Heart left ventricle (tissue), 16 donors: ENCODE data around the gene CRY1. TPM values are rescaled to one million over a fixed set of nuclear protein-coding genes. Genes with fewer than 3 reads are reported as not detected.
"Not testable (repeated sequence)": the region's sequence is repeated elsewhere in the genome, so short reads cannot be mapped to it uniquely, and the experiment has no call there.

Experiments used
- ATAC-seq, 4 donors: fragments of 200-7000 bp; cut with Tn5 transposase; one replicate each; pipeline ENCODE4 v1.9.1; 2020 to 2022; ENCODE audit warnings: moderate library complexity in 4 of 4, mild to moderate bottlenecking in 3 of 4, moderate number of reproducible peaks in 1 of 4
- DNase-seq, 5 donors: peaks; one replicate each; pipeline ENCODE4 v3.0.0-alpha.2; 2020
- H3K27ac ChIP-seq, 12 donors: fragments of 200-600 bp; sonication (generic) in 4 of 12; one replicate each; pipeline versions ENCODE4 v1.5.0 to v1.8.0; 2016 to 2022; ENCODE audit warnings: mild to moderate bottlenecking in 2 of 12
- H3K27me3 ChIP-seq, 9 donors: fragments of 200-600 bp; sonication (generic) in 2 of 9; one replicate each; pipeline versions ENCODE4 v1.5.1 to v1.8.0; 2016 to 2022; ENCODE audit warnings: mild to moderate bottlenecking in 3 of 9
- H3K36me3 ChIP-seq, 9 donors: fragments of 200-600 bp; sonication (generic) in 2 of 9; one replicate each; pipeline versions ENCODE4 v1.5.0 to v1.8.0; 2018 to 2022; ENCODE audit warnings: mild to moderate bottlenecking in 2 of 9
- H3K4me1 ChIP-seq, 12 donors: fragments of 200-600 bp; sonication (generic) in 4 of 12; one replicate each; pipeline versions ENCODE4 v1.5.0 to v1.8.0; 2016 to 2022; ENCODE audit warnings: mild to moderate bottlenecking in 3 of 12
- H3K4me3 ChIP-seq, 12 donors: fragments of 200-600 bp; sonication (generic) in 4 of 12; one replicate each; pipeline versions ENCODE4 v1.5.0 to v1.8.0; 2017 to 2022; ENCODE audit warnings: mild to moderate bottlenecking in 9 of 12, moderate library complexity in 4 of 12
- H3K9me3 ChIP-seq, 12 donors: fragments of 200-600 bp; sonication (generic) in 4 of 12; one replicate each; pipeline versions ENCODE4 v1.5.0 to v1.8.0; 2016 to 2022; ENCODE audit warnings: mild to moderate bottlenecking in 1 of 12
- CTCF ChIP-seq, 12 donors: fragments of 200-600 bp; sonication (generic) in 4 of 12; IDR thresholded peaks; one replicate each; pipeline versions ENCODE4 v1.5.0 to v1.8.0; 2018 to 2022; ENCODE audit warnings: antibody characterized with exemption in 12 of 12, mild to moderate bottlenecking in 5 of 12
- POLR2A ChIP-seq, 2 donors: fragments of 450-650 bp; IDR thresholded peaks; one replicate each; pipeline ENCODE4 v1.6.1; 2017; ENCODE audit warnings: antibody characterized with exemption in 2 of 2, mild to moderate bottlenecking in 2 of 2, moderate library complexity in 2 of 2
- WGBS, 4 donors: extraction: QIAGEN DNeasy Blood & Tissue Kit in 2 of 4; methylation state at CpG; one replicate each; pipeline versions ENCODE4 v1.1.5 to v1.1.7; 2013 to 2018; 5-methylcytosine and 5-hydroxymethylcytosine counted together
- intact Hi-C, 10 donors: fragments of 100-400 bp; cut with DNase I; formaldehyde crosslinking; loops; one replicate each; pipeline versions ENCODE4 v1.11.1 to v1.14.2; 2022
- polyA plus RNA-seq, 2 donors: library from polyadenylated mRNA; stranded (reverse); fragments of 200-250 nt; gene quantifications; one replicate each; pipeline ENCODE4 v1.2.3, GENCODE V29; 2013
- total RNA-seq, 9 donors: library from RNA; depleted of rRNA in 2 of 9; stranded (reverse); fragments of >200 nt in 2 of 9; fragmentation: NEBNext Ultra II Directional in 3 of 9; extraction: Animal tissue kit (Norgen Biotek cat#: 25700) in 3 of 9; gene quantifications; one replicate each; pipeline versions ENCODE4 v1.1.0 to v1.2.4, GENCODE V29; 2016 to 2023
- donor health status: ischemic (EF 13 %, LVEDD 7.1; RV severe dilation, severe dysfunction).
- donor health status: healthy with polysubstance abuse.
- donor health status: DM: no; HTN: yes; CAD: no.
- donor health status: DM: no; HTN: no; CAD: no.
- donor health status: ischemic (EF 25% LVEDD 6.9; RV normal size, moderate dysfunction).
- donor health status: ischemic (EF 25% LVEDD 5.7; RV mildly dilated, moderate dysfunction).
- donor health status: healthy.
- donor health status: DM: yes; HTN: yes; CAD: no.
- donor health status: ischemic (EF 35%, LVEDD 5.7; RV mildly dilated, moderate dysfunction).
- donor health status: nonischemic (EF 11% LVEDD 7.7; RV severe dilation, severe dysfunction).
- donor health status: DM: yes; HTN: yes; CAD: no.
- donor health status: PGD.
- donor health status: ischemic (EF 29% LVEDD 5.4; RV normal size, mild dysfunction).
- donor health status: nonischemic (EF 23%, LVEDD 6.1; RV moderate dilation, normal function).

CRY1 gene
- total and polyA plus RNA-seq, 11 donors, result 4.3 to 20.7 (median 12.0) TPM

- H3K4me3 ChIP-seq, result no peak overlapping the region
- peaks cover 0 to 19% (median 0%) of the 10 kb centered on the region in 12 donors for H3K9me3 ChIP-seq
- peaks cover 0 to 28% (median 14%) of the 10 kb centered on the region in 12 donors for H3K4me1 ChIP-seq
- no peak for DNase-seq
- no peak overlapping the region for H3K27ac ChIP-seq
- no peaks in the 10 kb centered on the region for H3K36me3 ChIP-seq
- TF ChIP-seq POLR2A (IDR thresholded peaks at IDR 0.05), result no peak
- TF ChIP-seq CTCF (IDR thresholded peaks at IDR 0.05), result peak in 8 of 12 donors; percentile 20 to 53 (median 38)
- no peaks in the 10 kb centered on the region for H3K27me3 ChIP-seq
- intact Hi-C loops, result no loop called here
- WGBS, 4 donors, result 90 to 97% (median 95%) methylated on average over 2 of the region's 2 CpGs
- ATAC-seq, result no peak
These were observed 14.0 kb downstream of the CRY1 start for GRCh38 chr12:107079172-107080011.

GRCh38 chr12:107073266-107073665, 20.1 kb downstream of the CRY1 start:
- H3K4me1 ChIP-seq, H3K4me3 ChIP-seq, ATAC-seq, H3K9me3 ChIP-seq, H3K27ac ChIP-seq, DNase-seq, H3K36me3 ChIP-seq, intact Hi-C loops, H3K27me3 ChIP-seq: not testable (repeated sequence)
- WGBS, 4 donors, result 89 to 94% (median 92%) methylated on average over 5 of the region's 5 CpGs

GRCh38 chr12:107066691-107067090, 26.7 kb downstream of the CRY1 start:
- Histone ChIP-seq H3K4me1 (no peaks in the 10 kb centered on the region), H3K36me3 (no peaks in the 10 kb centered on the region), H3K4me3 (no peak overlapping the region), H3K9me3 (peaks cover 0 to 31% (median 5%) of the 10 kb centered on the region in 12 donors), H3K27ac (no peak overlapping the region), H3K27me3 (no peaks in the 10 kb centered on the region)
- no peak for TF ChIP-seq CTCF (IDR thresholded peaks at IDR 0.05)
- TF ChIP-seq POLR2A (IDR thresholded peaks at IDR 0.05), result no peak
- 87 to 90% (median 89%) methylated on average over 4 of the region's 4 CpGs for whole genome bisulfite sequencing, 4 donors
- intact Hi-C loops, result no loop called here
- DNase-seq (no peak), ATAC-seq (no peak)

GRCh38 chr12:107064687-107065086, 28.7 kb downstream of the CRY1 start:
- H3K36me3 ChIP-seq, result no peaks in the 10 kb centered on the region
- peaks cover 0 to 31% (median 5%) of the 10 kb centered on the region in 12 donors for H3K9me3 ChIP-seq
- TF ChIP-seq CTCF (IDR thresholded peaks at IDR 0.05) (no peak), POLR2A (IDR thresholded peaks at IDR 0.05) (no peak)
- DNase-seq (no peak), ATAC-seq (no peak)
- intact Hi-C loops, result no loop called here
- H3K27ac ChIP-seq, result no peak overlapping the region
- no peaks in the 10 kb centered on the region for H3K27me3 ChIP-seq
- no peaks in the 10 kb centered on the region for H3K4me1 ChIP-seq
- H3K4me3 ChIP-seq, result no peak overlapping the region
